ENCODE data around the gene ATXN1L. TPM values are rescaled to one million over a fixed set of nuclear protein-coding genes. Genes with fewer than 3 reads are reported as not detected.
"Not testable (repeated sequence)": the region's sequence is repeated elsewhere in the genome, so short reads cannot be mapped to it uniquely, and the experiment has no call there.

ATXN1L gene
- total and polyA plus RNA-seq, 9 donors, result 12.5 to 29.5 (median 26.0) TPM

DNA sequence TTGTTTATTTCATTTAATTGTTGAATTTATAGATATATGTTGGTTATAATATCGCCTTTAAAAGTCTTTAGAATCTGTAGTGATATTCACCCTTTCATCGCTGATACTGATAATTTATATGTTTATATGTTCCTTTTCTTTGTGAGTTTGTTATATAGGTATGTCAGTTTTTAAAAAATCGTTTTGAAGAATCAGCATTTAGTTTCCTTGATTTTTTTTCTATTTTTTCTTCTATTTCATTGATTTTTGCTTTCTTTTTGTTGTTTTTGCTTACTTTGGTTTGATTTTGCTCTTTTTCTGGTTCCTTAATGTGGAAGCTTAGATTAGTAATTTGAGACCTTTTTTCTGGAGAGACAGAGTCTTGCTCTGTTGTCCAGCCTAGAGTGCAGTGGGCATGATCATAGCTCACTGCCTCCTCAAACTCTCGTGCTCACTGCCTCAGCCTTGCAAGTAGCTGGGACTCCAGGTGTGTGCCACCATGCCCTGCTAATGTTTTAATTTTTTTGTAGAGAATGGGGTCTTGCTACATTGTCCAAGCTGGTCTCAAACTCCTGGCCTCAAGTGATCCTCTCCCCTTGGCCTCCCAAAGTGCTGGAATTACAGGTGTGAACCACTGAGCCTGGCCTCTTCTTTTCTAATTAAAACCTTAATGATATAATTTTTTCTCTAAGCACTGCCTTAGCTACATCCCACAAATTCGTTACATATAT, 57.0 kb downstream of the ATXN1L start:
- DNase-seq, result no peak
- Histone ChIP-seq H3K4me1 (ENCODE audit: insufficient read depth) (peaks cover 7% of the 10 kb centered on the region), H3K4me3 (no peak overlapping the region), H3K36me3 (no peaks in the 10 kb centered on the region), H3K27me3 (no peaks in the 10 kb centered on the region), H3K27ac (no peak overlapping the region), H3K9me3 (no peaks in the 10 kb centered on the region)
- TF ChIP-seq, protein P1, sequence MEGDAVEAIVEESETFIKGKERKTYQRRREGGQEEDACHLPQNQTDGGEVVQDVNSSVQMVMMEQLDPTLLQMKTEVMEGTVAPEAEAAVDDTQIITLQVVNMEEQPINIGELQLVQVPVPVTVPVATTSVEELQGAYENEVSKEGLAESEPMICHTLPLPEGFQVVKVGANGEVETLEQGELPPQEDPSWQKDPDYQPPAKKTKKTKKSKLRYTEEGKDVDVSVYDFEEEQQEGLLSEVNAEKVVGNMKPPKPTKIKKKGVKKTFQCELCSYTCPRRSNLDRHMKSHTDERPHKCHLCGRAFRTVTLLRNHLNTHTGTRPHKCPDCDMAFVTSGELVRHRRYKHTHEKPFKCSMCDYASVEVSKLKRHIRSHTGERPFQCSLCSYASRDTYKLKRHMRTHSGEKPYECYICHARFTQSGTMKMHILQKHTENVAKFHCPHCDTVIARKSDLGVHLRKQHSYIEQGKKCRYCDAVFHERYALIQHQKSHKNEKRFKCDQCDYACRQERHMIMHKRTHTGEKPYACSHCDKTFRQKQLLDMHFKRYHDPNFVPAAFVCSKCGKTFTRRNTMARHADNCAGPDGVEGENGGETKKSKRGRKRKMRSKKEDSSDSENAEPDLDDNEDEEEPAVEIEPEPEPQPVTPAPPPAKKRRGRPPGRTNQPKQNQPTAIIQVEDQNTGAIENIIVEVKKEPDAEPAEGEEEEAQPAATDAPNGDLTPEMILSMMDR (IDR thresholded peaks at IDR 0.05), result no peak
- TF ChIP-seq EP300 (IDR thresholded peaks at IDR 0.05), result no peak
- 79 to 88% (median 81%) methylated on average over 5 of the region's 5 CpGs for WGBS, 3 donors
- intact Hi-C loops (cut with DNase I), result no loop called here

DNA sequence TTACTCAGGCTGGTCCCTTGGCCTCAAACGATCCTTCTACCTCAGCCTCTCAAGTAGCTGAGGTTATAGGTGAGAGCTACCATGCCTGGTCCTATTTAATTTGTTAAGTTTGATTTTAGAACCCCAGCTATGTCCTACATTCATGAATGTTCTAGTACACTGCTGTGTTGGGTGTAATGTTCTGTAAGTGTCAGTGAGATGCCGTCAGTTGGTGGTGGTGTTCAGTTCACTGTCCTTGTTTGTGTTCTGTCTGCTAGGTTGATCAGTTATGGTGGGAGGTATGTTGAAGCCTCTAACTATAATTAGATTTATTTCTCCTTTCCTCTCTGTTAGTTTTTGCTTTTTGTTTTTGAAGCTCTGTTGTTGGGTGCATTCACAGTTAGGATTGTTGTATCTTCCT, 57.8 kb downstream of the ATXN1L start:
- no peaks in the 10 kb centered on the region for H3K36me3 ChIP-seq
- no peak for DNase-seq
- no peak overlapping the region for H3K4me3 ChIP-seq
- H3K4me1 ChIP-seq (ENCODE audit: insufficient read depth), result peaks cover 8% of the 10 kb centered on the region
- H3K9me3 ChIP-seq, result no peaks in the 10 kb centered on the region
- TF ChIP-seq EP300 (IDR thresholded peaks at IDR 0.05) (no peak), POLR2A (IDR thresholded peaks at IDR 0.05) (no peak)
- TF ChIP-seq, protein P1 (IDR thresholded peaks at IDR 0.05), result no peak
- H3K27me3 ChIP-seq, result no peaks in the 10 kb centered on the region
- H3K27ac ChIP-seq, result no peak overlapping the region
- intact Hi-C loops (cut with DNase I), result no loop called here
- WGBS, 3 donors, result 79 to 85% (median 80%) methylated on average over 2 of the region's 2 CpGs

DNA sequence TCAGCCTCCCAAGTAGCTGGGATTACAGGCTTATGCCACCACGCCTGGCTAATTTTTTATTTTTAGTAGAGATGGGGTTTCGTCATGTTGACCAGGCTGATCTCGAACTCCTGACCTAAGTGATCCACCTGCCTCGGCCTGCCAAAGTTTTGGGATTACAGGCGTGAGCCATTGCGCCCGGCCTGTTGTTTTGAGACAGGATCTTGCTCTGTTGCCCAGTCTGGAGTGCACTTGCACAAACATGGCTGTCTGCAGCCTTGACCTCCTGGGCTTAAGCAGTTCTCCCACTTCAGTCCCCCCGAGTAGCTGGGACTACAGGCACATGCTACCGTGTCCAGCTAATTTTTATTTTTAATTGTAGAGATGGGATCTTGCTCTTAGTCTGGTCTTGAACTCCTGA, 58.5 kb downstream of the ATXN1L start:
- Histone ChIP-seq H3K27ac (no peak overlapping the region), H3K9me3 (no peaks in the 10 kb centered on the region), H3K4me1 (ENCODE audit: insufficient read depth) (peaks cover 6% of the 10 kb centered on the region), H3K36me3 (no peaks in the 10 kb centered on the region), H3K4me3 (no peak overlapping the region), H3K27me3 (no peaks in the 10 kb centered on the region)
- DNase-seq, result peak in 1 of 5 donors; percentile 13
- intact Hi-C loops (cut with DNase I), result no loop called here
- TF ChIP-seq POLR2A (IDR thresholded peaks at IDR 0.05) (no peak), EP300 (IDR thresholded peaks at IDR 0.05) (no peak)
- TF ChIP-seq, protein P1 (IDR thresholded peaks at IDR 0.05), result no peak
- WGBS, 3 donors, result 73 to 77% (median 74%) methylated on average over 9 of the region's 9 CpGs

DNA sequence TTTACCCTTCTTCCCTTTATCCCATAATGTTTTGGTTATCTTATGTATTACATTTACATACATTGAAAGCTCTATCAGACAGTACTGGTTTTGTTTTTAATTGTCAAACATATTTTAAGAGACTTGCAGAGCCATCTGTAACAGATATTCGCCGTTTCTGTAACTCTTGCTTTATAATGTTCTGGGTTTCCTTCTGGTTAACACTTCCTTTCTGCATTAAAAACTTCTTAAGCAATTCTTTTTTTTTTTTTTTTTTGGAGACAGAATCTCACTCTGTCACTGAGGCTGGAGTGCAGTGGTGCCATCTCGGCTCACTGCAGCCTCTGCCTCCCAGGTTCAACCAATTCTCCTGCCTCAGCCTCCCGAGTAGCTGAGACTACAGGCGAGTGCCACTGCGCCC, 60.0 kb downstream of the ATXN1L start:
- H3K4me1 ChIP-seq (ENCODE audit: insufficient read depth); H3K27ac ChIP-seq; H3K4me3 ChIP-seq; H3K36me3 ChIP-seq; intact Hi-C loops (cut with DNase I); DNase-seq; H3K27me3 ChIP-seq; H3K9me3 ChIP-seq: not testable (repeated sequence)
- WGBS, 3 donors, result 85 to 93% (median 86%) methylated on average over 6 of the region's 6 CpGs

Other genes starting within 250 kb of the ATXN1L start
- gene MARVELD3, start 219.8 kb upstream of the ATXN1L start, total RNA-seq, result 1 to 10 TPM in 2 of 7 donors, under 1 TPM in 4, not detected in 1; 0.10 to 9.2 (median 0.68) TPM
- gene MARVELD3, start 219.8 kb upstream of the ATXN1L start, polyA plus RNA-seq, result 1 to 10 TPM in 1 of 2 donors, under 1 TPM in 1; 0.20 to 1.5 TPM
- 10 to 100 TPM; 10.1 to 19.0 (median 11.2) TPM for gene PHLPP2, start 121.3 kb upstream of the ATXN1L start, total RNA-seq
- 1 to 10 TPM; 3.5 to 8.4 TPM for gene PHLPP2, start 121.3 kb upstream of the ATXN1L start, polyA plus RNA-seq
- gene AP1G1, start 37.1 kb upstream of the ATXN1L start, total RNA-seq, result 10 to 100 TPM; 50.6 to 71.7 (median 57.2) TPM
- gene AP1G1, start 37.1 kb upstream of the ATXN1L start, polyA plus RNA-seq, result 10 to 100 TPM; 14.2 to 43.8 TPM
- gene ZNF821, start 38.2 kb downstream of the ATXN1L start, total RNA-seq, result 10 to 100 TPM in 5 of 7 donors, 1 to 10 TPM in 2; 7.6 to 14.1 (median 11.7) TPM
- 10 to 100 TPM in 1 of 2 donors, 1 to 10 TPM in 1; 8.6 to 13.5 TPM for gene ZNF821, start 38.2 kb downstream of the ATXN1L start, polyA plus RNA-seq
- gene IST1, start 49.6 kb downstream of the ATXN1L start, total RNA-seq, result 100 to 1,000 TPM; 140 to 200 (median 169) TPM
- 100 to 1,000 TPM; 119 to 324 TPM for gene IST1, start 49.6 kb downstream of the ATXN1L start, polyA plus RNA-seq
- gene PKD1L3, start 154.4 kb downstream of the ATXN1L start, total RNA-seq, result under 1 TPM in 6 of 7 donors, not detected in 1; 0.03 to 0.30 (median 0.22) TPM
- gene PKD1L3, start 154.4 kb downstream of the ATXN1L start, polyA plus RNA-seq, result under 1 TPM; 0.07 to 0.15 TPM
- 10 to 100 TPM in 4 of 7 donors, 1 to 10 TPM in 3; 3.2 to 13.0 (median 10.6) TPM for gene DHODH, start 162.8 kb downstream of the ATXN1L start, total RNA-seq
- gene DHODH, start 162.8 kb downstream of the ATXN1L start, polyA plus RNA-seq, result 1 to 10 TPM; 5.6 to 9.4 TPM
- 100 to 1,000 TPM in 1 of 7 donors, 10 to 100 TPM in 5, under 1 TPM in 1; 0.66 to 186 (median 23.9) TPM for gene HP, start 208.5 kb downstream of the ATXN1L start, total RNA-seq
- 10 to 100 TPM; 20.0 to 30.1 TPM for gene HP, start 208.5 kb downstream of the ATXN1L start, polyA plus RNA-seq
- 1 to 10 TPM in 4 of 7 donors, under 1 TPM in 3; 0.32 to 2.4 (median 1.1) TPM for gene HPR, start 217.2 kb downstream of the ATXN1L start, total RNA-seq
- gene HPR, start 217.2 kb downstream of the ATXN1L start, polyA plus RNA-seq, result 1 to 10 TPM; 1.7 to 2.2 TPM
- 10 to 100 TPM; 10.6 to 23.1 (median 14.7) TPM for gene TXNL4B, start 247.6 kb downstream of the ATXN1L start, total RNA-seq
- 10 to 100 TPM; 16.8 to 20.4 TPM for gene TXNL4B, start 247.6 kb downstream of the ATXN1L start, polyA plus RNA-seq
- 10 to 100 TPM; 33.0 to 70.5 (median 59.1) TPM for gene DHX38, start 247.9 kb downstream of the ATXN1L start, total RNA-seq
- 10 to 100 TPM; 45.2 to 81.7 TPM for gene DHX38, start 247.9 kb downstream of the ATXN1L start, polyA plus RNA-seq